ENCODE measurements around the gene MRPL22. TPM values are rescaled to one million over a fixed set of nuclear protein-coding genes. Genes with fewer than 3 reads are reported as not detected.

The MRPL22 gene
- total and polyA plus RNA-seq, 4 donors = 26.9 to 88.0 (median 37.6) TPM

DNA sequence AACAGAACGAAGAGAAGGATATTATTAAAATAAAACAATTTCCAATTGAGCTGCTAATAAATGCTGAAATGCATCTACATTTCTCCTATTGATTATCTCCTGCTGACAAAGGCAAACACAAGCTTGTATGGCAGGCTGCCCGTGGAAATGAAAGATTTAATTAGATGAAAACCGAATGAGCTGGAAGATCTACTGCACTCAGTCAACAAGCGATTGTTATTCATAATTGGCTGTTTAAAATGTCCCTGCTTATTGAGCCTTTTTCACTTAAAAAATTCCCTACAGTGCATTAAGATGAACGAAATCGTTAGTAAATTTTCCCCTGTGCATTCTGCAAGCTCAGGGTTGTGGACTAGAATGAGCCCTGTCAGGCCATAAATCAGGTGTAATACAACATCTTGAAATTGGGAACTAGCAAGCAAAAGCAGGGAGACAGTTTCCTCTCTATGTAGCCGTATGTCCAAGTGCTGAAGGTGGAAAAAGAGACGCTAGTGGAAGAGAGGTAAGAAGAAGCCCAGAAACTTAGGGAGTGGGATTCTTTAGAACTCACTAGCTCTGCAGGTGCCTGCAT, 44.2 kb downstream of the MRPL22 start:
- H3K27me3 ChIP-seq (ENCODE audit: control insufficient read depth in 3 of 3, insufficient read depth in 3 of 3, low read length in 2 of 3) = peaks cover 0 to 5% (median 0%) of the 10 kb centered on the region in 3 donors
- H3K9ac ChIP-seq (ENCODE audit: insufficient read depth in 1 of 2, low read length in 2 of 2) = no peak overlapping the region
- H3K27ac ChIP-seq (ENCODE audit: low read depth in 1 of 2, low read length in 1 of 2) = no peak overlapping the region
- no peak for DNase-seq
- no peak overlapping the region for H3K4me3 ChIP-seq
- no peak for ATAC-seq (ENCODE audit: insufficient read depth, low FRiP score)
- H3K4me1 ChIP-seq (ENCODE audit: control insufficient read depth in 5 of 5, insufficient read depth in 5 of 5, low read length in 5 of 5) = peaks cover 0 to 2% (median 0%) of the 10 kb centered on the region in 5 donors
- TF ChIP-seq, protein P1, sequence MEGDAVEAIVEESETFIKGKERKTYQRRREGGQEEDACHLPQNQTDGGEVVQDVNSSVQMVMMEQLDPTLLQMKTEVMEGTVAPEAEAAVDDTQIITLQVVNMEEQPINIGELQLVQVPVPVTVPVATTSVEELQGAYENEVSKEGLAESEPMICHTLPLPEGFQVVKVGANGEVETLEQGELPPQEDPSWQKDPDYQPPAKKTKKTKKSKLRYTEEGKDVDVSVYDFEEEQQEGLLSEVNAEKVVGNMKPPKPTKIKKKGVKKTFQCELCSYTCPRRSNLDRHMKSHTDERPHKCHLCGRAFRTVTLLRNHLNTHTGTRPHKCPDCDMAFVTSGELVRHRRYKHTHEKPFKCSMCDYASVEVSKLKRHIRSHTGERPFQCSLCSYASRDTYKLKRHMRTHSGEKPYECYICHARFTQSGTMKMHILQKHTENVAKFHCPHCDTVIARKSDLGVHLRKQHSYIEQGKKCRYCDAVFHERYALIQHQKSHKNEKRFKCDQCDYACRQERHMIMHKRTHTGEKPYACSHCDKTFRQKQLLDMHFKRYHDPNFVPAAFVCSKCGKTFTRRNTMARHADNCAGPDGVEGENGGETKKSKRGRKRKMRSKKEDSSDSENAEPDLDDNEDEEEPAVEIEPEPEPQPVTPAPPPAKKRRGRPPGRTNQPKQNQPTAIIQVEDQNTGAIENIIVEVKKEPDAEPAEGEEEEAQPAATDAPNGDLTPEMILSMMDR (IDR thresholded peaks at IDR 0.05; ENCODE audit: control extremely low read depth, extremely low read depth) = no peak
- 55 to 72% methylated on average over 8 of the region's 8 CpGs for WGBS, 2 donors
- H3K36me3 ChIP-seq (ENCODE audit: control insufficient read depth in 4 of 4, insufficient read depth in 4 of 4, low read length in 4 of 4) = no peaks in the 10 kb centered on the region
- no peaks in the 10 kb centered on the region for H3K9me3 ChIP-seq (ENCODE audit: control insufficient read depth in 4 of 4, insufficient read depth in 3 of 4, low read length in 3 of 4)

DNA sequence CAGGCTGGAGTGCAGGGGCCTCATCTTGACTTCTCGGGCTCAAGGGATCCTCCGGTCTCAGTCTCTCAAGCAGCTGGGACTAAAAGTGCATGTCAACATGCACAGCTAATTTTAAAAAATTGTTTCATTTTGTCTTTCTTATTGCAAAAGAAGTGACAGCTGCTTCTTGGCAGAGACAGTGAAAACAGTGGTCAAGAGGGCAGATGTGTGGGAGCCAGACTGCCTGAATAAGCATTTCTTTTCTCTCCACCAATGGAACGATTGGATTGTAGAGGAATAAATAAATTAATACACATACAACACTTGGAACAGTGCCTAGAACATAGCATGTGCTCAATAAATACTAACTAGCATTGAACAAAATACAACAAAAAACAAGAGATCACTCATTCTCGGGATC, 45.3 kb downstream of the MRPL22 start:
- no peaks in the 10 kb centered on the region for H3K36me3 ChIP-seq (ENCODE audit: control insufficient read depth in 4 of 4, insufficient read depth in 4 of 4, low read length in 4 of 4)
- no peak overlapping the region for H3K4me3 ChIP-seq
- no peak overlapping the region for H3K9ac ChIP-seq (ENCODE audit: insufficient read depth in 1 of 2, low read length in 2 of 2)
- DNase-seq (peak in 2 of 3 donors; percentile 8 to 16), ATAC-seq (ENCODE audit: insufficient read depth, low FRiP score) (no peak)
- TF ChIP-seq, protein P1 (IDR thresholded peaks at IDR 0.05; ENCODE audit: control extremely low read depth, extremely low read depth) = no peak
- H3K27ac ChIP-seq (ENCODE audit: low read depth in 1 of 2, low read length in 1 of 2) = no peak overlapping the region
- no peaks in the 10 kb centered on the region for H3K9me3 ChIP-seq (ENCODE audit: control insufficient read depth in 4 of 4, insufficient read depth in 3 of 4, low read length in 3 of 4)
- H3K27me3 ChIP-seq (ENCODE audit: control insufficient read depth in 3 of 3, insufficient read depth in 3 of 3, low read length in 2 of 3) = peaks cover 0 to 5% (median 0%) of the 10 kb centered on the region in 3 donors
- 67 to 85% methylated on average over 4 of the region's 4 CpGs for whole genome bisulfite sequencing, 2 donors
- peaks cover 0 to 2% (median 0%) of the 10 kb centered on the region in 5 donors for H3K4me1 ChIP-seq (ENCODE audit: control insufficient read depth in 5 of 5, insufficient read depth in 5 of 5, low read length in 5 of 5)

DNA sequence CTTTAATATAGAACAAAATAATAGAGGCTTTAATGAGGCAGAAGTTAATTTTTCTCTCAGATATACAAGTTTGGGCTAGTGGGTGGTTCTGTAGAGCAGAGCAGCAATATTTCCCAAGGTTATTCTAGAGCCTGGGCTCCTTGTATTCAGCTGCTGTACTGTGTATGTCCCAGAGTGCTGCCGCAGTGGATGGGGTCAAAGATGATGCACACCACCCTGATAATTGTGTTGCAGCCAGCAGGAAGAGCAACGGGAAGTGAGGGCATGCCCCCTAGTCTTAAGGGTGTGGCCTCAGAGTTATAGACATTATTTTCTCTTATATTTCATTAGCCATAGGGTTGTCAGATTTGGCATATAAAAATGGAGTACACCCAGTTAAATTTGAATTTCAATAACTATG, 48.8 kb downstream of the MRPL22 start:
- Histone ChIP-seq H3K4me1 (ENCODE audit: control insufficient read depth in 5 of 5, insufficient read depth in 5 of 5, low read length in 5 of 5) (peaks cover 0 to 2% (median 0%) of the 10 kb centered on the region in 5 donors), H3K9ac (ENCODE audit: insufficient read depth in 1 of 2, low read length in 2 of 2) (no peak overlapping the region), H3K9me3 (ENCODE audit: control insufficient read depth in 4 of 4, insufficient read depth in 3 of 4, low read length in 3 of 4) (no peaks in the 10 kb centered on the region), H3K4me3 (no peak overlapping the region), H3K27ac (ENCODE audit: low read depth in 1 of 2, low read length in 1 of 2) (no peak overlapping the region), H3K27me3 (ENCODE audit: control insufficient read depth in 3 of 3, insufficient read depth in 3 of 3, low read length in 2 of 3) (peaks cover 0 to 5% (median 0%) of the 10 kb centered on the region in 3 donors), H3K36me3 (ENCODE audit: control insufficient read depth in 4 of 4, insufficient read depth in 4 of 4, low read length in 4 of 4) (no peaks in the 10 kb centered on the region)
- TF ChIP-seq, protein P1 (IDR thresholded peaks at IDR 0.05; ENCODE audit: control extremely low read depth, extremely low read depth) = no peak
- 33 to 53% methylated on average over 2 of the region's 2 CpGs for WGBS, 2 donors
- ATAC-seq (ENCODE audit: insufficient read depth, low FRiP score) (no peak), DNase-seq (no peak)

DNA sequence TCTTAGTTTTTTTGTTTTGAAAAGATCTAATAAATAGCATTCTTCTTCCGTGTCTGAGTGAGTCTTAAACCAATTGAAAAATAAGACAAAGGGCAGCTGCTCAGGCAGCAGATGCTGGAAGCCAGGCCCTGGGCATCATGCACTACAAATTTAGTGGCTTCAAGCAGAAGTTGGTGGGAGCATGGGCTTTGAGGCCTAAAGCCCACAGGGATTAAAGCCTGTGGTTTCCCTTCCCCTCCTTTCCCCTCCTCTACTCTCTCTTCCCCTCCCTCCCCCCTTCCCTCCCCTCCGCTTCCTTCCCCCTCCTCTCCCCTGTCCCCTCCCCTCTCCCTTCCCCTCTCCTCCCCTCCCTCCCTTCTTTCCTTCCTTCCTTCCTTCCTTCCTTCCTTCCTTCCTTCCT, 52.6 kb downstream of the MRPL22 start:
- no peaks in the 10 kb centered on the region for H3K27me3 ChIP-seq (ENCODE audit: control insufficient read depth in 3 of 3, insufficient read depth in 3 of 3, low read length in 2 of 3)
- no peak for ATAC-seq (ENCODE audit: insufficient read depth, low FRiP score)

More for the DNA sequence above, 52.6 kb downstream of the MRPL22 start:
- no peak for DNase-seq
- Histone ChIP-seq H3K9ac (ENCODE audit: insufficient read depth in 1 of 2, low read length in 2 of 2) (no peak overlapping the region), H3K4me3 (no peak overlapping the region), H3K36me3 (ENCODE audit: control insufficient read depth in 4 of 4, insufficient read depth in 4 of 4, low read length in 4 of 4) (no peaks in the 10 kb centered on the region), H3K9me3 (ENCODE audit: control insufficient read depth in 4 of 4, insufficient read depth in 3 of 4, low read length in 3 of 4) (no peaks in the 10 kb centered on the region), H3K27ac (ENCODE audit: low read depth in 1 of 2, low read length in 1 of 2) (no peak overlapping the region), H3K4me1 (ENCODE audit: control insufficient read depth in 5 of 5, insufficient read depth in 5 of 5, low read length in 5 of 5) (peaks cover 0 to 2% (median 0%) of the 10 kb centered on the region in 5 donors)
- TF ChIP-seq, protein P1 (IDR thresholded peaks at IDR 0.05; ENCODE audit: control extremely low read depth, extremely low read depth) = no peak
- 47 to 70% methylated on average over 2 of the region's 2 CpGs for WGBS, 2 donors
